CD4-positive, alpha-beta memory T cell (primary cell): ENCODE results near the gene TIMM9. TPM values are rescaled to one million over a fixed set of nuclear protein-coding genes. Genes with fewer than 3 reads are reported as not detected.

ENCODE experiments used
- CTCF ChIA-PET: fragments of 350-600 bp; sonication (Branson Sonifier 250); formaldehyde crosslinking; loops from one replicate; lab custom pipeline; 2021; ENCODE audit warnings: inconsistent platforms; ENCODE audit not compliant: partially characterized antibody; lab: Charles Lee
- POLR2A ChIA-PET: fragments of 350-600 bp; sonication (Branson Sonifier 250); formaldehyde crosslinking; loops from one replicate; lab custom pipeline; 2021; ENCODE audit not compliant: partially characterized antibody; lab: Charles Lee
- DNase-seq, 5 donors: peaks; one replicate each; pipeline versions ENCODE4 v3.0.0 to v3.0.0-alpha.2; 2020 to 2022; ENCODE audit warnings: mixed read lengths in 1 of 5
- H3K27ac ChIP-seq: one replicate; pipeline ENCODE4 v1.7.0; 2013; ENCODE audit warnings: low read depth, low read length
- H3K27me3 ChIP-seq: 2 replicates; pipeline ENCODE4 v1.7.0; 2013; ENCODE audit warnings: mild to moderate bottlenecking, low read length, moderate library complexity; ENCODE audit not compliant: insufficient read depth
- H3K36me3 ChIP-seq: 2 replicates; pipeline ENCODE4 v1.7.0; 2013; ENCODE audit warnings: mild to moderate bottlenecking, low read length, moderate library complexity; ENCODE audit not compliant: insufficient read depth
- H3K4me1 ChIP-seq: 2 replicates; pipeline ENCODE4 v1.7.0; 2013; ENCODE audit warnings: mild to moderate bottlenecking, low read length, moderate library complexity; ENCODE audit not compliant: insufficient read depth
- H3K4me3 ChIP-seq, 2 donors: one replicate each; pipeline ENCODE4 v1.7.0; 2013; ENCODE audit warnings: low read length in 2 of 2, mild to moderate bottlenecking in 1 of 2
- H3K9me3 ChIP-seq, 2 donors: one replicate each; pipeline ENCODE4 v1.7.0; 2013; ENCODE audit warnings: low read length in 2 of 2, control low read depth in 1 of 2; ENCODE audit not compliant: control insufficient read depth in 1 of 2
- H3K27ac Mint-ChIP-seq, 7 donors: one replicate each; pipeline ENCODE4 v1.8.0; 2020 to 2021; ENCODE audit warnings: mixed read lengths in 7 of 7, mild to moderate bottlenecking in 6 of 7, inconsistent platforms in 3 of 7, moderate library complexity in 3 of 7
- H3K27me3 Mint-ChIP-seq, 2 donors: one replicate each; pipeline ENCODE4 v1.8.0; 2020 to 2021; ENCODE audit warnings: mixed read lengths in 2 of 2
- H3K36me3 Mint-ChIP-seq, 2 donors: one replicate each; pipeline ENCODE4 v1.8.0; 2020 to 2021; ENCODE audit warnings: mixed read lengths in 2 of 2, inconsistent platforms in 1 of 2, mild to moderate bottlenecking in 1 of 2
- H3K4me1 Mint-ChIP-seq, 4 donors: one replicate each; pipeline ENCODE4 v1.8.0; 2020 to 2021; ENCODE audit warnings: mixed read lengths in 4 of 4, mild to moderate bottlenecking in 1 of 4
- H3K4me3 Mint-ChIP-seq, 8 donors: one replicate each; pipeline ENCODE4 v1.8.0; 2020 to 2021; ENCODE audit warnings: mixed read lengths in 8 of 8, mild to moderate bottlenecking in 7 of 8, moderate library complexity in 6 of 8, inconsistent platforms in 3 of 8
- H3K9me3 Mint-ChIP-seq, 8 donors: one replicate each; pipeline ENCODE4 v1.8.0; 2020 to 2021; ENCODE audit warnings: mixed read lengths in 8 of 8, mild to moderate bottlenecking in 5 of 8, inconsistent platforms in 3 of 8, moderate library complexity in 1 of 8
- intact Hi-C: fragments of 100-400 bp; cut with micrococcal nuclease; formaldehyde crosslinking; loops from one replicate; pipeline ENCODE4 v1.15.1; 2023
- polyA plus RNA-seq, 2 donors: library from polyadenylated mRNA; unstranded; fragments of 300-500 nt; fragmentation: Illumina TruSeq; gene quantifications; one replicate each; pipeline ENCODE4 v1.2.3, GENCODE V29; 2021
- total RNA-seq, 2 experiments: library from RNA; stranded (reverse); gene quantifications; one replicate each; pipeline ENCODE4 v1.2.3, GENCODE V29; 2021

TIMM9 gene
- total and polyA plus RNA-seq, 4 experiments from 2014 or later, result 28.0 to 51.9 (median 34.9) TPM

DNA sequence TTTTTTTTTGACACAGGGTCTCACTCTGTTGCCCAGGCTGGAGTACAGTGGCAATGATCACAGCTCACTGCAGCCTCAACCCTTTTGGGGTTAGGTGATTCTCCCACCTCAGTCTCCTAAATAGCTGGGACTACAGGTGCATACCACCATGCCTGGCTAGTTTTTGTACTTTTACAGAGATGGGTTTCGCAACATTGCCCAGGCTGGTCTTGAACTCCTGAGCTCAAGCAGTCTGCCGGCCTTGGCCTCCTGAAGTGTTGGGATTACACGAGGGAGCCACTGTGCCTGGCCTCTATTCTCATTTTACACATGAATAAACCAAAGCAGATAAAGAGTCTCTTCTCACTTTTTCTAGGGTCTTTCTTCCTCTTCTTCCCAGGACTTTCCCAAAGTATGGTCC lies 28.4 kb downstream of the TIMM9 start:
- Mint-ChIP-seq H3K4me1 (peaks cover 7 to 21% (median 11%) of the 10 kb centered on the region in 4 donors), H3K36me3 (peaks cover 0 to 2% of the 10 kb centered on the region in 2 donors), H3K27me3 (no peaks in the 10 kb centered on the region), H3K9me3 (no peaks in the 10 kb centered on the region), H3K27ac (no peak overlapping the region), H3K4me3 (no peak overlapping the region)
- H3K36me3 ChIP-seq, result no peaks in the 10 kb centered on the region
- H3K4me1 ChIP-seq, result peaks cover 12% of the 10 kb centered on the region
- H3K27me3 ChIP-seq, result no peaks in the 10 kb centered on the region
- CTCF ChIA-PET, result no interaction called here
- intact Hi-C loops, result no loop called here
- no peak for DNase-seq
- no peak overlapping the region for H3K27ac ChIP-seq
- POLR2A ChIA-PET, result no interaction called here
- H3K4me3 ChIP-seq, result no peak overlapping the region
- no peaks in the 10 kb centered on the region for H3K9me3 ChIP-seq

DNA sequence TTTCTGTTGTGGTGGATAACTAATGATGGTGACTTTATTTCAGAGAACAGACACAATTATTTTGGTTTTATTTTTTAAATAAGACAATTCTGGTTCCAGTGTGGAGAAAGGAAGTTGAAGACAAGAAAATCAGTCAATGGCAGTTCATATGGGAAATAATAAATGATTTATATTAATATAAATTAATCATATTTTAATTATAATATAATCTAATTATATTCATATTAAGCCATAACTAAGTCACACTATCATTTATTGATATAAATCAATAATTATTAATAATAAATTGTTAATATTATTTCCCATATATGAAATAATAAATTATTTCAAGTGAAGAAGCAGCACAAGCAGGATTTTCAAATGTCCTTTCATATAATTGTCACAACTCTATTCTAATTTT lies 28.8 kb downstream of the TIMM9 start:
- Histone ChIP-seq H3K9me3 (no peaks in the 10 kb centered on the region), H3K27ac (no peak overlapping the region), H3K4me3 (no peak overlapping the region), H3K4me1 (peaks cover 12% of the 10 kb centered on the region), H3K36me3 (no peaks in the 10 kb centered on the region), H3K27me3 (no peaks in the 10 kb centered on the region)
- DNase-seq, result no peak
- ChIA-PET POLR2A (no interaction called here), CTCF (interaction anchor here (1.0 kb wide), 1 partner anchor 11 kb away, joined by 3 read pairs; no protein-coding TSS in a partner anchor)
- H3K4me1 Mint-ChIP-seq, result peaks cover 7 to 21% (median 11%) of the 10 kb centered on the region in 4 donors
- H3K9me3 Mint-ChIP-seq, result no peaks in the 10 kb centered on the region
- no peak overlapping the region for H3K4me3 Mint-ChIP-seq
- no peaks in the 10 kb centered on the region for H3K27me3 Mint-ChIP-seq
- peaks cover 0 to 2% of the 10 kb centered on the region in 2 donors for H3K36me3 Mint-ChIP-seq
- H3K27ac Mint-ChIP-seq, result no peak overlapping the region
- intact Hi-C loops, result no loop called here

- CTCF ChIA-PET, result interaction anchor here (1.0 to 5.1 kb wide), 10 partner anchors 8 to 289 kb away, joined by 3 to 49 read pairs (median 10); partner anchors contain the start of genes KIAA0586 and TIMM9
- peaks cover 12% of the 10 kb centered on the region for H3K4me1 ChIP-seq
- H3K27me3 ChIP-seq, result no peaks in the 10 kb centered on the region
- H3K4me3 ChIP-seq, result no peak overlapping the region
- Mint-ChIP-seq H3K36me3 (peaks cover 0 to 2% of the 10 kb centered on the region in 2 donors), H3K4me3 (peak overlapping the region in 6 of 8 donors; percentile 2 to 91 (median 86)), H3K27me3 (no peaks in the 10 kb centered on the region), H3K9me3 (no peaks in the 10 kb centered on the region), H3K27ac (peak overlapping the region in 6 of 7 donors; percentile 42 to 87 (median 59)), H3K4me1 (peaks cover 7 to 21% (median 11%) of the 10 kb centered on the region in 4 donors)
- intact Hi-C loops, result no loop called here
- H3K27ac ChIP-seq, result no peak overlapping the region
- H3K9me3 ChIP-seq, result no peaks in the 10 kb centered on the region
- no peak for DNase-seq
- H3K36me3 ChIP-seq, result no peaks in the 10 kb centered on the region
- POLR2A ChIA-PET, result interaction anchor here (1.1 to 2.1 kb wide), 2 partner anchors 27 to 197 kb away, joined by 3 to 11 read pairs; partner anchors contain the start of gene ACTR10
Observed at GRCh38 chr14:58397156-58397555, 30.2 kb downstream of the TIMM9 start.

GRCh38 chr14:58395812-58396788 lies 31.2 kb downstream of the TIMM9 start, which contains the start of gene TOMM20L:
Gene TOMM20L (plus strand): TSS chr14:58395930. CDS start chr14:58395958, 28 bp downstream.
- Mint-ChIP-seq H3K27ac (peak within 1 kb of the TSS; percentile 88 to 95 (median 93)), H3K4me1 (peaks cover 7 to 21% (median 10%) of the 10 kb centered on the region in 4 donors), H3K27me3 (no peaks in the 10 kb centered on the region), H3K36me3 (peaks cover 0 to 2% of the 10 kb centered on the region in 2 donors), H3K4me3 (peak within 1 kb of the TSS; percentile 83 to 91 (median 88)), H3K9me3 (no peaks in the 10 kb centered on the region)
- H3K36me3 ChIP-seq, result no peaks in the 10 kb centered on the region
- DNase-seq, result peak; percentile 70 to 81 (median 72)
- H3K4me1 ChIP-seq, result peaks cover 12% of the 10 kb centered on the region
- H3K27ac ChIP-seq, result peak within 1 kb of the TSS; percentile 56
- intact Hi-C loops, result loop anchor here (1.0 kb wide), 2 partner anchors 31 to 288 kb away; partner anchors contain the start of genes KIAA0586 and TIMM9
- H3K4me3 ChIP-seq, result peak within 1 kb of the TSS; percentile 24 to 48
- CTCF ChIA-PET, result interaction anchor here (0.5 to 5.1 kb wide), 25 partner anchors 9 to 288 kb away, joined by 3 to 49 read pairs (median 4); partner anchors contain the start of genes ARID4A, KIAA0586 and TIMM9
- H3K9me3 ChIP-seq, result no peaks in the 10 kb centered on the region
- no peaks in the 10 kb centered on the region for H3K27me3 ChIP-seq
- POLR2A ChIA-PET, result interaction anchor here (0.7 to 3.3 kb wide), 12 partner anchors 14 to 196 kb away, joined by 3 to 57 read pairs (median 4); partner anchors contain the start of genes ACTR10, ARID4A, KIAA0586 and PSMA3

DNA sequence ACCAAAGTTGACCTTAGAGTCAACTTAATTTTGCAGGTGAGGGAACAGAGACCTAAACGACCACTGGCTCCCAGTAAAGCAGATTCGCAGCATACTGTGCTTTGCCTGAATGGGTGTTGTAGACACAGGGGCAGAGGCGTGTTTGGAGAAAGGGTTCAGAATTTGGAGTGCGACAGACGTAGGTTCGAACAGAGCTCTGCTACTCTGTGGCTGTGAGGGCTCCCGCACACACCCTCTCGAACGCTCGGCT lies 31.8 kb downstream of the TIMM9 start:
- POLR2A ChIA-PET, result interaction anchor here (0.8 to 3.3 kb wide), 9 partner anchors 15 to 196 kb away, joined by 3 to 57 read pairs (median 4); partner anchors contain the start of genes ACTR10, ARID4A, KIAA0586 and PSMA3
- intact Hi-C loops, result loop anchor here (1.0 kb wide), 2 partner anchors 32 to 287 kb away; partner anchors contain the start of genes KIAA0586 and TIMM9
- peaks cover 7 to 21% (median 10%) of the 10 kb centered on the region in 4 donors for H3K4me1 Mint-ChIP-seq

GRCh38 chr14:58390830-58391229 lies 36.5 kb downstream of the TIMM9 start:
- no peaks in the 10 kb centered on the region for H3K27me3 ChIP-seq
- no peak overlapping the region for H3K4me3 ChIP-seq
- Mint-ChIP-seq H3K4me1 (peaks cover 4 to 6% (median 4%) of the 10 kb centered on the region in 4 donors), H3K4me3 (no peak overlapping the region), H3K27ac (no peak overlapping the region), H3K9me3 (peaks cover 0 to 1% (median 0%) of the 10 kb centered on the region in 8 donors), H3K27me3 (no peaks in the 10 kb centered on the region), H3K36me3 (peaks cover 3 to 4% of the 10 kb centered on the region in 2 donors)
- intact Hi-C loops, result no loop called here
- H3K9me3 ChIP-seq, result no peaks in the 10 kb centered on the region
- DNase-seq, result no peak
- no peak overlapping the region for H3K27ac ChIP-seq
- POLR2A ChIA-PET, result no interaction called here
- peaks cover 6% of the 10 kb centered on the region for H3K4me1 ChIP-seq
- no peaks in the 10 kb centered on the region for H3K36me3 ChIP-seq
- CTCF ChIA-PET, result no interaction called here

More for the DNA sequence above, 31.8 kb downstream of the TIMM9 start:
- peaks cover 12% of the 10 kb centered on the region for H3K4me1 ChIP-seq
- no peaks in the 10 kb centered on the region for H3K9me3 ChIP-seq
- H3K36me3 ChIP-seq, result no peaks in the 10 kb centered on the region
- Mint-ChIP-seq H3K27me3 (no peaks in the 10 kb centered on the region), H3K4me3 (peak overlapping the region; percentile 75 to 88 (median 84)), H3K9me3 (no peaks in the 10 kb centered on the region), H3K36me3 (peaks cover 0 to 2% of the 10 kb centered on the region in 2 donors), H3K27ac (peak overlapping the region; percentile 80 to 95 (median 88))
- peak overlapping the region; percentile 24 to 48 for H3K4me3 ChIP-seq
- CTCF ChIA-PET, result interaction anchor here (0.5 to 5.1 kb wide), 12 partner anchors 14 to 287 kb away, joined by 3 to 49 read pairs (median 7); partner anchors contain the start of genes ARID4A, KIAA0586 and TIMM9
- DNase-seq, result no peak
- peak overlapping the region; percentile 56 for H3K27ac ChIP-seq
- no peaks in the 10 kb centered on the region for H3K27me3 ChIP-seq
